Measurements from ENCODE around the gene CXCL17. TPM values are rescaled to one million over a fixed set of nuclear protein-coding genes. Genes with fewer than 3 reads are reported as not detected.
A peak's percentile ranks its signal among the peaks of the same experiment; 100 is the strongest.

CXCL17 gene
- total RNA-seq, 1 donor from 2014 or later, result not detected

DNA sequence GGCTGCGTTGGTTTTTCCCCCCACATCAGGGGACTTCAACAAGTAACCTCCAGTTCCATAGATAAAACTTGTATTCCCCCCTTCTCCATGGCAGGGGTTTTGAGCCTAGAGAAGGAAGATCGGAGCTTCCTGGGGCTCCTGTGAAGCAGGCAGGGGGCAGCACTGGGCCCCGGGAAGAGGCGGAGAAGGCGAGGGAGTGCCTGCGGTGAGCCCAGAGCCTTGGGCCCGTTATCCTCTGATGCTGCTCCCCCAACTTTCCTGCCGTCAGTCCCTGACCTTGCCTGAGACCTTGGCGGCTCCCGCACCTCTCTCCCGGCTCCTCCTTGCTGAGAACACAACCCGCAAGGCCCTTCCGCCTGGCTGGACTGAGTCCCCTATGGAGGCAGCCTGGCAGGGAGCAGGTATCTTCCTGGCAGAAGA lies 18.0 kb downstream of the CXCL17 start:
- H3K27ac Mint-ChIP-seq (ENCODE audit: unreplicated experiment), result no peak overlapping the region
- H3K27me3 Mint-ChIP-seq (ENCODE audit: unreplicated experiment), result peaks cover 21% of the 10 kb centered on the region
- peaks cover 36% of the 10 kb centered on the region for H3K4me1 Mint-ChIP-seq (ENCODE audit: low read depth, unreplicated experiment)
- peaks cover 18% of the 10 kb centered on the region for H3K9me3 Mint-ChIP-seq (ENCODE audit: unreplicated experiment)
- DNase-seq, result no peak
- no peaks in the 10 kb centered on the region for H3K36me3 Mint-ChIP-seq (ENCODE audit: unreplicated experiment)
- H3K4me3 Mint-ChIP-seq (ENCODE audit: unreplicated experiment), result peak overlapping the region; percentile 98
- TF ChIP-seq, protein P1, sequence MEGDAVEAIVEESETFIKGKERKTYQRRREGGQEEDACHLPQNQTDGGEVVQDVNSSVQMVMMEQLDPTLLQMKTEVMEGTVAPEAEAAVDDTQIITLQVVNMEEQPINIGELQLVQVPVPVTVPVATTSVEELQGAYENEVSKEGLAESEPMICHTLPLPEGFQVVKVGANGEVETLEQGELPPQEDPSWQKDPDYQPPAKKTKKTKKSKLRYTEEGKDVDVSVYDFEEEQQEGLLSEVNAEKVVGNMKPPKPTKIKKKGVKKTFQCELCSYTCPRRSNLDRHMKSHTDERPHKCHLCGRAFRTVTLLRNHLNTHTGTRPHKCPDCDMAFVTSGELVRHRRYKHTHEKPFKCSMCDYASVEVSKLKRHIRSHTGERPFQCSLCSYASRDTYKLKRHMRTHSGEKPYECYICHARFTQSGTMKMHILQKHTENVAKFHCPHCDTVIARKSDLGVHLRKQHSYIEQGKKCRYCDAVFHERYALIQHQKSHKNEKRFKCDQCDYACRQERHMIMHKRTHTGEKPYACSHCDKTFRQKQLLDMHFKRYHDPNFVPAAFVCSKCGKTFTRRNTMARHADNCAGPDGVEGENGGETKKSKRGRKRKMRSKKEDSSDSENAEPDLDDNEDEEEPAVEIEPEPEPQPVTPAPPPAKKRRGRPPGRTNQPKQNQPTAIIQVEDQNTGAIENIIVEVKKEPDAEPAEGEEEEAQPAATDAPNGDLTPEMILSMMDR (IDR thresholded peaks at IDR 0.05; ENCODE audit: partially characterized antibody, unreplicated experiment), result no peak

GRCh38 chr19:42424345-42424707 lies 18.4 kb downstream of the CXCL17 start:
- no peak overlapping the region for H3K27ac Mint-ChIP-seq (ENCODE audit: unreplicated experiment)
- H3K4me1 Mint-ChIP-seq (ENCODE audit: low read depth, unreplicated experiment), result peaks cover 36% of the 10 kb centered on the region
- TF ChIP-seq, protein P1 (IDR thresholded peaks at IDR 0.05; ENCODE audit: partially characterized antibody, unreplicated experiment), result no peak
- peaks cover 18% of the 10 kb centered on the region for H3K9me3 Mint-ChIP-seq (ENCODE audit: unreplicated experiment)
- H3K4me3 Mint-ChIP-seq (ENCODE audit: unreplicated experiment), result peak overlapping the region; percentile 98
- no peaks in the 10 kb centered on the region for H3K36me3 Mint-ChIP-seq (ENCODE audit: unreplicated experiment)
- DNase-seq, result no peak
- H3K27me3 Mint-ChIP-seq (ENCODE audit: unreplicated experiment), result peaks cover 21% of the 10 kb centered on the region

DNA sequence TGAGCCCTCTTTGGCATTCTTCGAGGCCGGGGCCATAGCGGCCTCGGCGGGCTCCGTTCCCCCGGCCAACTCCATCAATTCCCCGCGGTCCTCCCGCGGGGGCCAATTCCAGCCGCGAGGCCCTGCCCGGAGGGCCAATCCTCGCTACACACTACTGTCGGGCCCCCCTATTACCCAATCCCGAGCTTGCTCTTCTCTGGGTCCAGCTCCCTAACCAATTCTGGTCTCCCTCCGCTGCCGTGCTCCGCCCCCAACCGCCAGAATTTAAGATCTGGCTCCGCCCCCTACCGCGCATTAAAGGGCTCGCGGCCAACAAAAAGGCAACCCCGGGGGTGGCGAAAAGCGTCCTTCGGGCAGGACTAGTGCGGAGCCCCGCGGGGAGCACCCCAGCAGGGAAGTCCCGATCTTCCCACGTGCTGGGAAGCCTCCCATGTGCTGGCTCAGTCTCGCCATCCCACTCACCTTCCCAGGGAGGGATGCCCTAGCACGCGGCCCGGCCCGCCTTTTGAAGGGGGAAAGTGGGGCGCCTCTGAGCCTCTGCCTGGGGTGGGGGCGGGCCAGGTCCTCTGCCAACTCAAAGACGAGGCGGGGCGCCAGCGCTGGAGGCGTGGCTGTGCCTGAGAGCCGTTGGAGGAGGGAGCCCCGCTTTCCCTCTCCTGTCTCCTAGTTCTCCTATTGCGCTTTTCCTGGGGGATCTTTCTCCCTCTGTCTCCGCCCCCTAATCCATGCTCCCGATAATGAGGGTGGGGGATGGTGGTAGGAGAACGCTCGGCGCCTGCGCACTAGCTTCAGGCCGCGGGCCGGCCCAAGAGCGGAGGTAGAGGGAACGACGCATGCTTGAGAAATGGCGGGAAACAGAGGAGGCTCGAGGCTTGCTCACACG lies 19.0 kb downstream of the CXCL17 start:
- peak overlapping the region; percentile 98 for H3K4me3 Mint-ChIP-seq (ENCODE audit: unreplicated experiment)
- TF ChIP-seq, protein P1 (IDR thresholded peaks at IDR 0.05; ENCODE audit: partially characterized antibody, unreplicated experiment), result no peak
- H3K27ac Mint-ChIP-seq (ENCODE audit: unreplicated experiment), result peak overlapping the region; percentile 95
- H3K4me1 Mint-ChIP-seq (ENCODE audit: low read depth, unreplicated experiment), result peaks cover 36% of the 10 kb centered on the region
- peaks cover 21% of the 10 kb centered on the region for H3K27me3 Mint-ChIP-seq (ENCODE audit: unreplicated experiment)
- peak; percentile 90 for DNase-seq
- no peaks in the 10 kb centered on the region for H3K36me3 Mint-ChIP-seq (ENCODE audit: unreplicated experiment)
- H3K9me3 Mint-ChIP-seq (ENCODE audit: unreplicated experiment), result peaks cover 18% of the 10 kb centered on the region

DNA sequence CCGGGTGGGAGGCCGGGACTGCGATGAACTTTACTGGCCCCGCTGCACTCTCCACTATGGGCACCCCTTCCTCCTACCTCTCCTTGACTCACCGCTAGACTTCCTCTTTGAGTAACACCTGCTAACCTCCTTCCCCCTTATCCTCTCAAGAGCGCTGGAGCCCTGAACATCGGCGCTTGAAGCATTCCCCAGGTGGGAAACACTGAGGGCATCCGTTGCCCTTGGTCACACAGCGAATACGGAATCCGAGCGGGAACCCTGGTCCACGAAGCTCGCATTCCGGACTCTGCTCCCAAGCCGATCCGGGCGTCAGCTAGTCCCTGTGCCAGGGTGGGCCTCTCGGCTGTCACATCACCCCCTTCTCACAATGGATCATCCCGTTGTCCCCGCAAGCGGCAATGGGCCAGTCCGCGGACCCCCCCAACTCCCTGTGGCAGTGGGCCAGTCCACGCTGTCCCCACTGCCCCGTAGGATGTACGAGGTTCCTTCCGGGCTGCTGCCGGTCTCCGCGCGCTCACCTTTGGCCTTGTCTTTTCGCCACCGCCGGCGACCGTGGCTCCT lies 19.8 kb downstream of the CXCL17 start:
- Mint-ChIP-seq H3K4me3 (ENCODE audit: unreplicated experiment) (peak overlapping the region; percentile 98), H3K9me3 (ENCODE audit: unreplicated experiment) (peaks cover 18% of the 10 kb centered on the region), H3K27me3 (ENCODE audit: unreplicated experiment) (peaks cover 21% of the 10 kb centered on the region), H3K36me3 (ENCODE audit: unreplicated experiment) (no peaks in the 10 kb centered on the region), H3K27ac (ENCODE audit: unreplicated experiment) (peak overlapping the region; percentile 95), H3K4me1 (ENCODE audit: low read depth, unreplicated experiment) (peaks cover 36% of the 10 kb centered on the region)
- peak; percentile 80 for DNase-seq
- TF ChIP-seq, protein P1 (IDR thresholded peaks at IDR 0.05; ENCODE audit: partially characterized antibody, unreplicated experiment), result no peak

All from glutamatergic neuron (in vitro differentiated cells).